Measurements from ENCODE around the gene RUSC1.

GRCh38 chr1:155320661-155321617 is at the start of gene RUSC1:
- TF ChIP-seq CTCF (IDR thresholded peaks at IDR 0.05; ENCODE audit: borderline replicate concordance, extremely low read depth, low read length, poor library complexity, severe bottlenecking) (no peak), EZH2 (IDR thresholded peaks at IDR 0.05; ENCODE audit: borderline replicate concordance, low read depth, low read length, severe bottlenecking) (no peak)

All from DND-41 (cell line).